ENCODE data around the gene RORB. TPM values are rescaled to one million over a fixed set of nuclear protein-coding genes. Genes with fewer than 3 reads are reported as not detected.

The RORB gene
- total RNA-seq, 1 experiment from 2014 or later = not detected

- ChIA-PET CTCF (no interaction called here), POLR2A (no interaction called here)
- no peak overlapping the region for H3K4me3 ChIP-seq (ENCODE audit: low read depth, low read length)
- peaks cover 5% of the 10 kb centered on the region for H3K27me3 Mint-ChIP-seq (ENCODE audit: insufficient read depth, unreplicated experiment)
- no peaks in the 10 kb centered on the region for H3K4me1 ChIP-seq
- H3K4me3 Mint-ChIP-seq (ENCODE audit: unreplicated experiment) = no peak overlapping the region
- no TSS peak for BruUV-seq (replicated peaks)
- H3K36me3 ChIP-seq (ENCODE audit: control insufficient read depth, insufficient read depth, low read length) = no peaks in the 10 kb centered on the region
- intact Hi-C loops (cut with micrococcal nuclease; ENCODE audit: unreplicated experiment) = no loop called here
- DNase-seq = no peak
- TF ChIP-seq CTCF (IDR thresholded peaks at IDR 0.05; ENCODE audit: insufficient read depth in 1 of 2, low read depth in 1 of 2, low read length in 1 of 2, severe bottlenecking in 1 of 2, unreplicated experiment in 1 of 2) = no peak
- H3K9me3 ChIP-seq = no peaks in the 10 kb centered on the region
- H3K27me3 ChIP-seq (replicated peaks; ENCODE audit: control insufficient read depth, insufficient read depth, low read length) = no peaks in the 10 kb centered on the region
- H3K9me3 Mint-ChIP-seq (ENCODE audit: unreplicated experiment) = no peaks in the 10 kb centered on the region
- no peaks in the 10 kb centered on the region for H3K36me3 Mint-ChIP-seq (ENCODE audit: insufficient read depth, unreplicated experiment)
- no peaks in the 10 kb centered on the region for H3K4me1 Mint-ChIP-seq (ENCODE audit: low read depth, unreplicated experiment)
- H3K27ac Mint-ChIP-seq (ENCODE audit: unreplicated experiment) = no peak overlapping the region
Observed at GRCh38 chr9:74639112-74639511, 142.0 kb downstream of the RORB start.

- Mint-ChIP-seq H3K4me1 (ENCODE audit: low read depth, unreplicated experiment) (no peaks in the 10 kb centered on the region), H3K9me3 (ENCODE audit: unreplicated experiment) (no peaks in the 10 kb centered on the region), H3K4me3 (ENCODE audit: unreplicated experiment) (no peak overlapping the region), H3K27me3 (ENCODE audit: insufficient read depth, unreplicated experiment) (peaks cover 5% of the 10 kb centered on the region), H3K36me3 (ENCODE audit: insufficient read depth, unreplicated experiment) (no peaks in the 10 kb centered on the region), H3K27ac (ENCODE audit: unreplicated experiment) (no peak overlapping the region)
- Histone ChIP-seq H3K4me1 (no peaks in the 10 kb centered on the region), H3K27me3 (replicated peaks; ENCODE audit: control insufficient read depth, insufficient read depth, low read length) (no peaks in the 10 kb centered on the region), H3K9me3 (no peaks in the 10 kb centered on the region), H3K36me3 (ENCODE audit: control insufficient read depth, insufficient read depth, low read length) (no peaks in the 10 kb centered on the region), H3K4me3 (ENCODE audit: low read depth, low read length) (no peak overlapping the region)
- no TSS peak for BruUV-seq (replicated peaks)
- ChIA-PET POLR2A (no interaction called here), CTCF (no interaction called here)
- no peak for TF ChIP-seq CTCF (IDR thresholded peaks at IDR 0.05; ENCODE audit: insufficient read depth in 1 of 2, low read depth in 1 of 2, low read length in 1 of 2, severe bottlenecking in 1 of 2, unreplicated experiment in 1 of 2)
- no peak for DNase-seq
- intact Hi-C loops (cut with micrococcal nuclease; ENCODE audit: unreplicated experiment) = no loop called here
Observed at GRCh38 chr9:74642376-74642775, 145.2 kb downstream of the RORB start.

GRCh38 chr9:74643303-74643923 is 146.3 kb downstream of the RORB start:
- Mint-ChIP-seq H3K27me3 (ENCODE audit: insufficient read depth, unreplicated experiment) (no peaks in the 10 kb centered on the region), H3K27ac (ENCODE audit: unreplicated experiment) (no peak overlapping the region), H3K9me3 (ENCODE audit: unreplicated experiment) (no peaks in the 10 kb centered on the region), H3K4me1 (ENCODE audit: low read depth, unreplicated experiment) (no peaks in the 10 kb centered on the region), H3K36me3 (ENCODE audit: insufficient read depth, unreplicated experiment) (no peaks in the 10 kb centered on the region), H3K4me3 (ENCODE audit: unreplicated experiment) (no peak overlapping the region)
- Histone ChIP-seq H3K36me3 (ENCODE audit: control insufficient read depth, insufficient read depth, low read length) (no peaks in the 10 kb centered on the region), H3K4me1 (no peaks in the 10 kb centered on the region), H3K9me3 (no peaks in the 10 kb centered on the region), H3K27me3 (replicated peaks; ENCODE audit: control insufficient read depth, insufficient read depth, low read length) (no peaks in the 10 kb centered on the region), H3K4me3 (ENCODE audit: low read depth, low read length) (no peak overlapping the region)
- TF ChIP-seq CTCF (IDR thresholded peaks at IDR 0.05; ENCODE audit: insufficient read depth in 1 of 2, low read depth in 1 of 2, low read length in 1 of 2, severe bottlenecking in 1 of 2, unreplicated experiment in 1 of 2) = no peak
- CTCF ChIA-PET = no interaction called here
- POLR2A ChIA-PET = no interaction called here
- intact Hi-C loops (cut with micrococcal nuclease; ENCODE audit: unreplicated experiment) = no loop called here
- BruUV-seq (replicated peaks) = no TSS peak
- DNase-seq = no peak
